ENCODE measurements around the gene TELO2.

Gene TELO2

DNA sequence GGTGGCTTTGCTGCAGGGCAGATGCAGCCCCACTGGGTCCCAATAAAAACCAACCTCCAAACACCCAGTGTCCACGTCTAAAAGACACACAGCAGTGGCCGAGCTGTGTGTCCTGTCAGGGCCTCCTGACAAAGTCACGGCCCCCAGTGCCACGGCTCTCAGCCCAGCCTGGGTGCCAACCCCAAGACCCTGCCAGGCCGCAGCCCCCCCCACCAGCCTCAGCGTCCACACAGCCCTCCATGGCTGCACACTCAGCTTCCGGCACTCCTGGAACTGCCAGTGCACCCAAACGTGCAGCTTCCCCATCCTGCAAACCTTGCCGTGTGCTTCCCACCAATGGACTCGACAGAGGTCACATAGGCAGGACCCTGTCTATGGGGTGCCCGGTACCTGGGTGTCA lies 45.2 kb upstream of the TELO2 start:
- ATAC-seq, result no peak
- TF ChIP-seq, protein P1, sequence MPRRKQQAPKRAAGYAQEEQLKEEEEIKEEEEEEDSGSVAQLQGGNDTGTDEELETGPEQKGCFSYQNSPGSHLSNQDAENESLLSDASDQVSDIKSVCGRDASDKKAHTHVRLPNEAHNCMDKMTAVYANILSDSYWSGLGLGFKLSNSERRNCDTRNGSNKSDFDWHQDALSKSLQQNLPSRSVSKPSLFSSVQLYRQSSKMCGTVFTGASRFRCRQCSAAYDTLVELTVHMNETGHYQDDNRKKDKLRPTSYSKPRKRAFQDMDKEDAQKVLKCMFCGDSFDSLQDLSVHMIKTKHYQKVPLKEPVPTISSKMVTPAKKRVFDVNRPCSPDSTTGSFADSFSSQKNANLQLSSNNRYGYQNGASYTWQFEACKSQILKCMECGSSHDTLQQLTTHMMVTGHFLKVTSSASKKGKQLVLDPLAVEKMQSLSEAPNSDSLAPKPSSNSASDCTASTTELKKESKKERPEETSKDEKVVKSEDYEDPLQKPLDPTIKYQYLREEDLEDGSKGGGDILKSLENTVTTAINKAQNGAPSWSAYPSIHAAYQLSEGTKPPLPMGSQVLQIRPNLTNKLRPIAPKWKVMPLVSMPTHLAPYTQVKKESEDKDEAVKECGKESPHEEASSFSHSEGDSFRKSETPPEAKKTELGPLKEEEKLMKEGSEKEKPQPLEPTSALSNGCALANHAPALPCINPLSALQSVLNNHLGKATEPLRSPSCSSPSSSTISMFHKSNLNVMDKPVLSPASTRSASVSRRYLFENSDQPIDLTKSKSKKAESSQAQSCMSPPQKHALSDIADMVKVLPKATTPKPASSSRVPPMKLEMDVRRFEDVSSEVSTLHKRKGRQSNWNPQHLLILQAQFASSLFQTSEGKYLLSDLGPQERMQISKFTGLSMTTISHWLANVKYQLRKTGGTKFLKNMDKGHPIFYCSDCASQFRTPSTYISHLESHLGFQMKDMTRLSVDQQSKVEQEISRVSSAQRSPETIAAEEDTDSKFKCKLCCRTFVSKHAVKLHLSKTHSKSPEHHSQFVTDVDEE (CRISPR knock-in tag; IDR thresholded peaks at IDR 0.05), result no peak
- TF ChIP-seq ESRRG (CRISPR knock-in tag; IDR thresholded peaks at IDR 0.05) (no peak), PPARA (CRISPR knock-in tag; IDR thresholded peaks at IDR 0.05; ENCODE audit: borderline replicate concordance) (no peak), RARB (CRISPR knock-in tag; IDR thresholded peaks at IDR 0.05) (no peak), ISL1 (CRISPR knock-in tag; IDR thresholded peaks at IDR 0.05) (no peak), SNAI2 (CRISPR knock-in tag; IDR thresholded peaks at IDR 0.05) (no peak), GLIS3 (CRISPR knock-in tag; IDR thresholded peaks at IDR 0.05) (no peak), TOX (CRISPR knock-in tag; IDR thresholded peaks at IDR 0.05; ENCODE audit: borderline replicate concordance) (no peak), ZNF70 (CRISPR knock-in tag; IDR thresholded peaks at IDR 0.05) (no peak), ARNTL (CRISPR knock-in tag; IDR thresholded peaks at IDR 0.05; ENCODE audit: borderline replicate concordance, low read depth) (no peak), OSR1 (CRISPR knock-in tag; IDR thresholded peaks at IDR 0.05) (no peak), ZNF8 (CRISPR knock-in tag; IDR thresholded peaks at IDR 0.05) (no peak), BACH2 (CRISPR knock-in tag; IDR thresholded peaks at IDR 0.05; ENCODE audit: borderline replicate concordance) (no peak), ZNF565 (CRISPR knock-in tag; conservative IDR thresholded peaks at IDR 0.05; ENCODE audit: low read depth) (no peak), TCF4 (CRISPR knock-in tag; IDR thresholded peaks at IDR 0.05; ENCODE audit: borderline replicate concordance) (no peak), ZFP30 (CRISPR knock-in tag; IDR thresholded peaks at IDR 0.05) (no peak), CSDC2 (CRISPR knock-in tag; IDR thresholded peaks at IDR 0.05) (no peak)
- TF ChIP-seq, protein P2, sequence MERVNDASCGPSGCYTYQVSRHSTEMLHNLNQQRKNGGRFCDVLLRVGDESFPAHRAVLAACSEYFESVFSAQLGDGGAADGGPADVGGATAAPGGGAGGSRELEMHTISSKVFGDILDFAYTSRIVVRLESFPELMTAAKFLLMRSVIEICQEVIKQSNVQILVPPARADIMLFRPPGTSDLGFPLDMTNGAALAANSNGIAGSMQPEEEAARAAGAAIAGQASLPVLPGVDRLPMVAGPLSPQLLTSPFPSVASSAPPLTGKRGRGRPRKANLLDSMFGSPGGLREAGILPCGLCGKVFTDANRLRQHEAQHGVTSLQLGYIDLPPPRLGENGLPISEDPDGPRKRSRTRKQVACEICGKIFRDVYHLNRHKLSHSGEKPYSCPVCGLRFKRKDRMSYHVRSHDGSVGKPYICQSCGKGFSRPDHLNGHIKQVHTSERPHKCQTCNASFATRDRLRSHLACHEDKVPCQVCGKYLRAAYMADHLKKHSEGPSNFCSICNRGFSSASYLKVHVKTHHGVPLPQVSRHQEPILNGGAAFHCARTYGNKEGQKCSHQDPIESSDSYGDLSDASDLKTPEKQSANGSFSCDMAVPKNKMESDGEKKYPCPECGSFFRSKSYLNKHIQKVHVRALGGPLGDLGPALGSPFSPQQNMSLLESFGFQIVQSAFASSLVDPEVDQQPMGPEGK (CRISPR knock-in tag; IDR thresholded peaks at IDR 0.05; ENCODE audit: borderline replicate concordance), result no peak
- TF ChIP-seq, protein P3, sequence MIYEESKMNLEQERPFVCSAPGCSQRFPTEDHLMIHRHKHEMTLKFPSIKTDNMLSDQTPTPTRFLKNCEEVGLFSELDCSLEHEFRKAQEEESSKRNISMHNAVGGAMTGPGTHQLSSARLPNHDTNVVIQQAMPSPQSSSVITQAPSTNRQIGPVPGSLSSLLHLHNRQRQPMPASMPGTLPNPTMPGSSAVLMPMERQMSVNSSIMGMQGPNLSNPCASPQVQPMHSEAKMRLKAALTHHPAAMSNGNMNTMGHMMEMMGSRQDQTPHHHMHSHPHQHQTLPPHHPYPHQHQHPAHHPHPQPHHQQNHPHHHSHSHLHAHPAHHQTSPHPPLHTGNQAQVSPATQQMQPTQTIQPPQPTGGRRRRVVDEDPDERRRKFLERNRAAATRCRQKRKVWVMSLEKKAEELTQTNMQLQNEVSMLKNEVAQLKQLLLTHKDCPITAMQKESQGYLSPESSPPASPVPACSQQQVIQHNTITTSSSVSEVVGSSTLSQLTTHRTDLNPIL (CRISPR knock-in tag; IDR thresholded peaks at IDR 0.05; ENCODE audit: low read depth), result no peak
- TF ChIP-seq, protein P4, sequence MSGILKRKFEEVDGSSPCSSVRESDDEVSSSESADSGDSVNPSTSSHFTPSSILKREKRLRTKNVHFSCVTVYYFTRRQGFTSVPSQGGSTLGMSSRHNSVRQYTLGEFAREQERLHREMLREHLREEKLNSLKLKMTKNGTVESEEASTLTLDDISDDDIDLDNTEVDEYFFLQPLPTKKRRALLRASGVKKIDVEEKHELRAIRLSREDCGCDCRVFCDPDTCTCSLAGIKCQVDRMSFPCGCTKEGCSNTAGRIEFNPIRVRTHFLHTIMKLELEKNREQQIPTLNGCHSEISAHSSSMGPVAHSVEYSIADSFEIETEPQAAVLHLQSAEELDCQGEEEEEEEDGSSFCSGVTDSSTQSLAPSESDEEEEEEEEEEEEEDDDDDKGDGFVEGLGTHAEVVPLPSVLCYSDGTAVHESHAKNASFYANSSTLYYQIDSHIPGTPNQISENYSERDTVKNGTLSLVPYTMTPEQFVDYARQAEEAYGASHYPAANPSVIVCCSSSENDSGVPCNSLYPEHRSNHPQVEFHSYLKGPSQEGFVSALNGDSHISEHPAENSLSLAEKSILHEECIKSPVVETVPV (CRISPR knock-in tag; IDR thresholded peaks at IDR 0.05), result no peak

DNA sequence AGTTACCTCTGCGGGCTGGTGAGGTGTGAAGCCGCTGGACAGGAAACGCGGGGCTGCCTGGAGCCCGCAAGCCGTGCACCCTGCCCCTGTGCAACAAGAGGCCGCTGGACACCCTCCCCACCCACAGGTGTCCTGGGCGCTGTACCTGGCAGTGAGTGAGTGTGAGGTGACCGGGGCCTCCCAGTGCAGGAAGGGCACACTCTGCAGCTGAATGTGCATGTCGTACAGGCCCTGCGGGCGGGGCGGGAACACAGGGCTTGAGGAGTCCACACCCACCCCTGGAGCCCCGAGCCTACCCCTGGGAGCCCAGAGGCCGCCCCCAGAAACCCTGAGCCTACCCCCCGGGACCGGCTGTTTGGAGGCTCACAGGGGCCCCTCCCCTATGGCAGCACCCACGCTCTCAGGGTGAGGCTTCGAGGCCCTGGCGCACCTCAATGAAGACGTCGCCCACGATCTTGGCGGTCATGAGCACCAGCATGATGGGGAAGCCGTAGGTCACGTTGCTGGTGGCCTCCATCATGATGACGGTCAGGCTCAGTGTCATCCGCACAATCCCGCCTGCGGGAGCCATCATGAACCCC lies 44.5 kb upstream of the TELO2 start:
- no peak for TF ChIP-seq ISL1 (CRISPR knock-in tag; IDR thresholded peaks at IDR 0.05)
- TF ChIP-seq ESRRG (CRISPR knock-in tag; IDR thresholded peaks at IDR 0.05), result no peak
- no peak for TF ChIP-seq PPARA (CRISPR knock-in tag; IDR thresholded peaks at IDR 0.05; ENCODE audit: borderline replicate concordance)
- no peak for TF ChIP-seq ZC3H10 (CRISPR knock-in tag; IDR thresholded peaks at IDR 0.05)
- no peak for TF ChIP-seq ZNF8 (CRISPR knock-in tag; IDR thresholded peaks at IDR 0.05)
- TF ChIP-seq ZFP3 (CRISPR knock-in tag; IDR thresholded peaks at IDR 0.05), result no peak
- TF ChIP-seq, protein P1 (CRISPR knock-in tag; IDR thresholded peaks at IDR 0.05), result no peak
- TF ChIP-seq CSDC2 (CRISPR knock-in tag; IDR thresholded peaks at IDR 0.05), result no peak
- no peak for TF ChIP-seq ARNTL (CRISPR knock-in tag; IDR thresholded peaks at IDR 0.05; ENCODE audit: borderline replicate concordance, low read depth)
- no peak for TF ChIP-seq OSR1 (CRISPR knock-in tag; IDR thresholded peaks at IDR 0.05)
- TF ChIP-seq TCF4 (CRISPR knock-in tag; IDR thresholded peaks at IDR 0.05; ENCODE audit: borderline replicate concordance), result no peak
- no peak for TF ChIP-seq RARB (CRISPR knock-in tag; IDR thresholded peaks at IDR 0.05)
- TF ChIP-seq GLIS3 (CRISPR knock-in tag; IDR thresholded peaks at IDR 0.05), result no peak
- TF ChIP-seq, protein P4 (CRISPR knock-in tag; IDR thresholded peaks at IDR 0.05), result no peak
- TF ChIP-seq ZFP30 (CRISPR knock-in tag; IDR thresholded peaks at IDR 0.05), result no peak
- TF ChIP-seq SNAI2 (CRISPR knock-in tag; IDR thresholded peaks at IDR 0.05), result no peak
- no peak for TF ChIP-seq ZNF565 (CRISPR knock-in tag; conservative IDR thresholded peaks at IDR 0.05; ENCODE audit: low read depth)
- TF ChIP-seq, protein P5, sequence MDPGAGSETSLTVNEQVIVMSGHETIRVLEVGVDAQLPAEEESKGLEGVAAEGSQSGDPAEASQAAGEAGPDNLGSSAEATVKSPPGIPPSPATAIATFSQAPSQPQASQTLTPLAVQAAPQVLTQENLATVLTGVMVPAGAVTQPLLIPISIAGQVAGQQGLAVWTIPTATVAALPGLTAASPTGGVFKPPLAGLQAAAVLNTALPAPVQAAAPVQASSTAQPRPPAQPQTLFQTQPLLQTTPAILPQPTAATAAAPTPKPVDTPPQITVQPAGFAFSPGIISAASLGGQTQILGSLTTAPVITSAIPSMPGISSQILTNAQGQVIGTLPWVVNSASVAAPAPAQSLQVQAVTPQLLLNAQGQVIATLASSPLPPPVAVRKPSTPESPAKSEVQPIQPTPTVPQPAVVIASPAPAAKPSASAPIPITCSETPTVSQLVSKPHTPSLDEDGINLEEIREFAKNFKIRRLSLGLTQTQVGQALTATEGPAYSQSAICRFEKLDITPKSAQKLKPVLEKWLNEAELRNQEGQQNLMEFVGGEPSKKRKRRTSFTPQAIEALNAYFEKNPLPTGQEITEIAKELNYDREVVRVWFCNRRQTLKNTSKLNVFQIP (CRISPR knock-in tag; IDR thresholded peaks at IDR 0.05; ENCODE audit: borderline replicate concordance, low read depth), result no peak
- no peak for ATAC-seq
